Right lobe of liver (tissue), 6 donors: ENCODE data around the gene TBC1D10A. TPM values are rescaled to one million over a fixed set of nuclear protein-coding genes. Genes with fewer than 3 reads are reported as not detected.

ENCODE experiments used
- ATAC-seq, 4 donors: fragments of 200-7000 bp; cut with Tn5 transposase; one replicate each; pipeline ENCODE4 v1.9.1; 2020; ENCODE audit warnings: mild to moderate bottlenecking in 4 of 4, moderate library complexity in 4 of 4
- DNase-seq, 3 donors: peaks; one replicate each; pipeline ENCODE4 v3.0.0-alpha.2; 2020
- H3K27ac ChIP-seq, 3 donors: fragments of 200-600 bp; one replicate each; pipeline ENCODE4 v1.8.0; 2022
- H3K27me3 ChIP-seq, 2 donors: fragments of 200-600 bp; one replicate each; pipeline ENCODE4 v1.8.0; 2022
- H3K36me3 ChIP-seq, 4 donors: fragments of 200-600 bp; sonication (generic) in 1 of 4; one replicate each; pipeline versions ENCODE4 v1.5.1 to v1.8.0; 2017 to 2022; ENCODE audit warnings: control low read depth in 1 of 4
- H3K4me1 ChIP-seq, 4 donors: fragments of 200-600 bp; sonication (generic) in 1 of 4; one replicate each; pipeline versions ENCODE4 v1.5.1 to v1.8.0; 2017 to 2022; ENCODE audit warnings: control low read depth in 1 of 4
- H3K4me3 ChIP-seq, 3 donors: fragments of 200-600 bp; one replicate each; pipeline ENCODE4 v1.8.0; 2022
- H3K9me3 ChIP-seq, 4 donors: fragments of 200-600 bp; sonication (generic) in 1 of 4; one replicate each; pipeline versions ENCODE4 v1.5.1 to v1.8.0; 2017 to 2022; ENCODE audit warnings: control low read depth in 1 of 4
- CTCF ChIP-seq, 4 donors: fragments of 200-600 bp in 3 of 4; fragments of 450-650 bp in 1 of 4; IDR thresholded peaks; one replicate each; pipeline versions ENCODE4 v1.5.1 to v1.8.0; 2016 to 2022; ENCODE audit warnings: antibody characterized with exemption in 4 of 4, mild to moderate bottlenecking in 2 of 4
- POLR2A ChIP-seq: fragments of 450-650 bp; IDR thresholded peaks from one replicate; pipeline ENCODE4 v1.6.1; 2017; ENCODE audit warnings: antibody characterized with exemption, mild to moderate bottlenecking
- WGBS: methylation state at CpG from one replicate; pipeline ENCODE4 v1.1.6; 2018; ENCODE audit warnings: low coverage, low lambda C conversion rate; ENCODE audit not compliant: insufficient coverage; ENCODE audit errors: missing lambda C conversion rate; 5-methylcytosine and 5-hydroxymethylcytosine counted together
- intact Hi-C, 2 donors: fragments of 100-400 bp; cut with DNase I; formaldehyde crosslinking; loops; one replicate each; pipeline versions ENCODE4 v1.11.2 to v1.14.1; 2022
- total RNA-seq, 6 experiments: library from RNA; depleted of rRNA in 2 of 6; stranded (reverse); fragments of >200 nt in 2 of 6; fragmentation: NEBNext Ultra II Directional in 3 of 6; extraction: Animal tissue kit (Norgen Biotek cat#: 25700) in 3 of 6; gene quantifications; one replicate each; pipeline versions ENCODE4 v1.1.0 to v1.2.4, GENCODE V29; 2016 to 2023
- donor health status: DM: no; HTN: yes; CAD: no.
- donor health status: DM: no; HTN: no; CAD: no.
- donor health status: DM: no; HTN: no; CAD: no.
- donor health status: DM: no; HTN: yes; CAD: no.
- donor health status: DM: no; HTN: yes; CAD: no.

The TBC1D10A gene
- total RNA-seq, 6 experiments from 2014 or later: 6.6 to 12.6 (median 10.0) TPM

DNA sequence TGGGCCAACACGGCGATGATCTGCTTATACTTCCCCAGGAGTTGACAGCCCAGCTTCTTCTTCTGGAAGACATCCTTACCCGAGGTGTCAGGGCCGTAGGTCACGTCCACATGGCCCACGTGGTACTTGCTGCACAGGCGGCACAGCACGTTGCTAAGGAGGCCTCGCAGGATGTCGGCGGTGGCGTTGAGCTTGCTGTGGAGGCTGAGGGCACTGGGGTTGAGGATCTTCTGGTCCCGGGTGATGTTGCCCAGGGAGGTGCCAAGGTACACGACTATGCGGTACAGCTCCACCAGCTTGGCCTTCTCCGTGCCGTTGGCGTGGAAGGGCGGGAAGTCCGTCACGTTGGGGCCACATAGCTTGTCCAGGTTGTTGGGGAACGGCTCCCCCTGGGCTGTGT is 83.1 kb downstream of the TBC1D10A start:
- peaks cover 0 to 6% (median 0%) of the 10 kb centered on the region in 4 donors for H3K4me1 ChIP-seq
- intact Hi-C loops: no loop called here
- H3K36me3 ChIP-seq: no peaks in the 10 kb centered on the region
- H3K4me3 ChIP-seq: no peak overlapping the region
- no peak overlapping the region for H3K27ac ChIP-seq
- TF ChIP-seq CTCF (IDR thresholded peaks at IDR 0.05) (no peak), POLR2A (no peak)
- no peaks in the 10 kb centered on the region for H3K27me3 ChIP-seq
- ATAC-seq (no peak), DNase-seq (no peak)
- WGBS: 97% methylated on average over 11 of the region's 22 CpGs
- H3K9me3 ChIP-seq: no peaks in the 10 kb centered on the region

Other genes with a start within 250 kb of the TBC1D10A start
- 1 to 10 TPM in 3 of 6 experiments, under 1 TPM in 2, not detected in 1; 0.50 to 3.0 (median 1.6) TPM for gene HORMAD2, start 246.5 kb downstream of the TBC1D10A start, total RNA-seq
- gene LIF, start 80.2 kb downstream of the TBC1D10A start, total RNA-seq: 1 to 10 TPM in 3 of 6 experiments, under 1 TPM in 1, not detected in 2; 0.15 to 2.0 (median 1.6) TPM
- under 1 TPM in 4 of 6 experiments, not detected in 2; 0.10 to 0.75 (median 0.19) TPM for gene OSM, start 60.1 kb downstream of the TBC1D10A start, total RNA-seq
- 1 to 10 TPM in 5 of 6 experiments, under 1 TPM in 1; 0.86 to 8.6 (median 4.0) TPM for gene CASTOR1, start 37.4 kb downstream of the TBC1D10A start, total RNA-seq
- gene SF3A1, start 30.0 kb upstream of the TBC1D10A start, total RNA-seq: 10 to 100 TPM; 42.6 to 72.8 (median 66.5) TPM
- 1 to 10 TPM in 3 of 6 experiments, under 1 TPM in 3; 0.54 to 2.9 (median 0.86) TPM for gene CCDC157, start 30.1 kb upstream of the TBC1D10A start, total RNA-seq
- gene RNF215, start 60.5 kb upstream of the TBC1D10A start, total RNA-seq: 10 to 100 TPM in 1 of 6 experiments, 1 to 10 TPM in 5; 6.2 to 10.0 (median 7.4) TPM
- gene SEC14L2, start 70.1 kb upstream of the TBC1D10A start, total RNA-seq: 100 to 1,000 TPM in 3 of 6 experiments, 10 to 100 TPM in 3; 42.7 to 240 (median 101) TPM
- 10 to 100 TPM in 3 of 6 experiments, 1 to 10 TPM in 3; 4.2 to 30.1 (median 9.1) TPM for gene MTFP1, start 98.8 kb upstream of the TBC1D10A start, total RNA-seq
- 1 to 10 TPM in 1 of 6 experiments, under 1 TPM in 3, not detected in 2; 0.31 to 1.1 (median 0.55) TPM for gene SEC14L3, start 145.1 kb upstream of the TBC1D10A start, total RNA-seq
- 10 to 100 TPM in 5 of 6 experiments, 1 to 10 TPM in 1; 9.4 to 27.7 (median 17.9) TPM for gene SEC14L4, start 178.8 kb upstream of the TBC1D10A start, total RNA-seq
- under 1 TPM in 5 of 6 experiments, not detected in 1; 0.06 to 0.39 (median 0.12) TPM for gene SEC14L6, start 219.8 kb upstream of the TBC1D10A start, total RNA-seq
- 1 to 10 TPM in 5 of 6 experiments, under 1 TPM in 1; 0.58 to 7.0 (median 3.3) TPM for gene GAL3ST1, start 247.7 kb upstream of the TBC1D10A start, total RNA-seq